OCI-M2 (cell line): ENCODE results near the gene RYR3.
"Not testable (repeated sequence)": the region's sequence is repeated elsewhere in the genome, so short reads cannot be mapped to it uniquely, and the experiment has no call there.

Experiments used
- DNase-seq: peaks from one replicate; lab custom pipeline; 2025; ENCODE audit not compliant: unreplicated experiment; lab: John Stamatoyannopoulos, UW

RYR3 gene

GRCh38 chr15:33565094-33565493 lies 254.3 kb downstream of the RYR3 start:
- DNase-seq, result no peak

- no peak for DNase-seq
These were observed 256.9 kb downstream of the RYR3 start for GRCh38 chr15:33567652-33568051.

GRCh38 chr15:33569036-33569435 lies 258.3 kb downstream of the RYR3 start:
- DNase-seq, result no peak

GRCh38 chr15:33577911-33578310 lies 267.1 kb downstream of the RYR3 start:
- not testable (repeated sequence) for DNase-seq

GRCh38 chr15:33580526-33580925 lies 269.8 kb downstream of the RYR3 start:
- DNase-seq, result no peak

GRCh38 chr15:33581032-33581431 lies 270.3 kb downstream of the RYR3 start:
- no peak for DNase-seq

GRCh38 chr15:33584797-33585196 lies 274.0 kb downstream of the RYR3 start:
- no peak for DNase-seq

- no peak for DNase-seq
These were observed 276.3 kb downstream of the RYR3 start for GRCh38 chr15:33586786-33587697.

GRCh38 chr15:33587773-33588172 lies 277.0 kb downstream of the RYR3 start:
- no peak for DNase-seq

- no peak for DNase-seq
These were observed 282.1 kb downstream of the RYR3 start for GRCh38 chr15:33592864-33593263.

GRCh38 chr15:33598382-33598781 lies 287.6 kb downstream of the RYR3 start:
- DNase-seq, result not testable (repeated sequence)

- DNase-seq, result no peak
These were observed 289.4 kb downstream of the RYR3 start for GRCh38 chr15:33600212-33600611.

- DNase-seq, result no peak
These were observed 290.7 kb downstream of the RYR3 start for GRCh38 chr15:33601461-33601860.

- no peak for DNase-seq
These were observed 297.9 kb downstream of the RYR3 start for GRCh38 chr15:33608714-33609113.

GRCh38 chr15:33612721-33613304 lies 302.0 kb downstream of the RYR3 start:
- no peak for DNase-seq

- DNase-seq, result no peak
These were observed 305.7 kb downstream of the RYR3 start for GRCh38 chr15:33616475-33616874.

GRCh38 chr15:33618350-33618749 lies 307.6 kb downstream of the RYR3 start:
- no peak for DNase-seq

- no peak for DNase-seq
These were observed 310.4 kb downstream of the RYR3 start for GRCh38 chr15:33621141-33621540.

- no peak for DNase-seq
These were observed 312.2 kb downstream of the RYR3 start for GRCh38 chr15:33623010-33623409.

- DNase-seq, result no peak
These were observed 313.7 kb downstream of the RYR3 start for GRCh38 chr15:33624439-33624838.

- DNase-seq, result no peak
These were observed 318.9 kb downstream of the RYR3 start for GRCh38 chr15:33629647-33630046.

GRCh38 chr15:33636234-33636633 lies 325.5 kb downstream of the RYR3 start:
- DNase-seq, result no peak
